Neural cell (in vitro differentiated cells): ENCODE data around the gene PIERCE2. TPM values are rescaled to one million over a fixed set of nuclear protein-coding genes. Genes with fewer than 3 reads are reported as not detected.

Experiments used
- H2AFZ ChIP-seq: fragments of 200-600, 300-800 bp; sonication (generic), shearing (Covaris generic); 2 replicates; pipeline ENCODE4 v1.6.0; 2014; ENCODE audit warnings: low read depth, mild to moderate bottlenecking, antibody characterized with exemption, low read length, moderate library complexity
- H3F3A ChIP-seq: fragments of 200-600 bp; shearing (Covaris generic); 2 replicates; pipeline ENCODE4 v1.6.1; 2016; ENCODE audit warnings: mild to moderate bottlenecking, moderate library complexity, mixed read lengths, antibody characterized with exemption, low read length; ENCODE audit not compliant: insufficient read depth, poor library complexity, severe bottlenecking
- H3K27ac ChIP-seq: fragments of 200-600, 300-800 bp; sonication (generic), shearing (Covaris generic); 2 replicates; pipeline ENCODE4 v1.5.1; 2014; ENCODE audit warnings: mild to moderate bottlenecking, low read length, moderate library complexity
- H3K27me3 ChIP-seq: fragments of 300-800, 200-600 bp; sonication (generic), shearing (Covaris generic); 2 replicates; pipeline ENCODE4 v1.6.0; 2014; ENCODE audit warnings: mild to moderate bottlenecking, low read depth, low read length, moderate library complexity; ENCODE audit not compliant: insufficient read depth
- H3K36me3 ChIP-seq: fragments of 300-800, 200-600 bp; sonication (generic), shearing (Covaris generic); 2 replicates; pipeline ENCODE4 v1.5.1; 2014; ENCODE audit warnings: mild to moderate bottlenecking, antibody characterized with exemption, low read length, moderate library complexity; ENCODE audit not compliant: insufficient read depth
- H3K4me2 ChIP-seq: fragments of 300-800, 200-600 bp; sonication (generic), shearing (Covaris generic); 2 replicates; pipeline ENCODE4 v1.6.0; 2014; ENCODE audit warnings: mild to moderate bottlenecking, low read length
- H3K4me3 ChIP-seq: fragments of 300-800, 200-600 bp; sonication (generic), shearing (Covaris generic); 2 replicates; pipeline ENCODE4 v1.5.1; 2014; ENCODE audit warnings: mild to moderate bottlenecking, low read length, moderate library complexity
- H3K79me2 ChIP-seq: fragments of 200-600 bp; shearing (Covaris generic); replicated peaks from 2 replicates; pipeline ENCODE4 v1.6.0; 2014; ENCODE audit warnings: mild to moderate bottlenecking, low read length, moderate library complexity; ENCODE audit not compliant: insufficient read depth
- H3K9ac ChIP-seq: fragments of 300-800, 200-600 bp; sonication (generic), shearing (Covaris generic); 2 replicates; pipeline ENCODE4 v1.6.1; 2016; ENCODE audit warnings: mild to moderate bottlenecking, low read length, mixed read lengths
- H3K9me2 ChIP-seq: fragments of 200-600 bp; shearing (Covaris generic); 2 replicates; pipeline ENCODE4 v1.6.1; 2016; ENCODE audit warnings: mild to moderate bottlenecking, low read length, mixed read lengths; ENCODE audit not compliant: insufficient read depth
- H3K9me3 ChIP-seq: fragments of 200-600, 300-800 bp; sonication (generic), shearing (Covaris generic); 2 replicates; pipeline ENCODE4 v1.6.1; 2016; ENCODE audit warnings: mild to moderate bottlenecking, mixed run types, low read length, moderate library complexity, mixed read lengths
- H4K20me1 ChIP-seq: fragments of 200-600 bp; shearing (Covaris generic); 2 replicates; pipeline ENCODE4 v1.6.1; 2016; ENCODE audit warnings: mild to moderate bottlenecking, mixed run types; ENCODE audit not compliant: insufficient read depth
- EP300 ChIP-seq: fragments of 450-650 bp; conservative IDR thresholded peaks from 2 replicates; pipeline ENCODE4 v1.6.1; 2014; ENCODE audit warnings: antibody characterized with exemption, mild to moderate bottlenecking, moderate library complexity; ENCODE audit not compliant: poor library complexity, severe bottlenecking
- EZH2 ChIP-seq: fragments of 200-600, 300-800 bp; shearing (Covaris generic), sonication (generic); IDR thresholded peaks from 2 replicates; pipeline ENCODE4 v1.6.1; 2014; ENCODE audit warnings: antibody characterized with exemption, low read length, borderline replicate concordance, mild to moderate bottlenecking; ENCODE audit not compliant: insufficient read depth, poor library complexity, severe bottlenecking
- MXI1 ChIP-seq: fragments of 450-650 bp; conservative IDR thresholded peaks from 2 replicates; pipeline ENCODE4 v1.6.1; 2014; ENCODE audit warnings: antibody characterized with exemption, mild to moderate bottlenecking; ENCODE audit not compliant: poor library complexity, severe bottlenecking
- POLR2AphosphoS5 ChIP-seq: IDR thresholded peaks from 2 replicates; pipeline ENCODE4 v1.6.1; 2012
- RAD21 ChIP-seq: fragments of 450-650 bp; conservative IDR thresholded peaks from 2 replicates; pipeline ENCODE4 v1.6.1; 2014; ENCODE audit warnings: antibody characterized with exemption, mild to moderate bottlenecking, moderate library complexity
- SMC3 ChIP-seq: fragments of 450-650 bp; conservative IDR thresholded peaks from 2 replicates; pipeline ENCODE4 v1.6.1; 2014; ENCODE audit warnings: antibody characterized with exemption, mild to moderate bottlenecking, moderate library complexity; ENCODE audit not compliant: poor library complexity
- TAF1 ChIP-seq: IDR thresholded peaks from 2 replicates; pipeline ENCODE4 v1.6.1; 2012; ENCODE audit warnings: low read depth
- polyA plus RNA-seq: library from polyadenylated mRNA; depleted of rRNA; stranded (reverse); fragments of >200 nt; gene quantifications from 2 replicates; pipeline ENCODE4 v1.2.3, GENCODE V29; 2014
- TF ChIP-seq, protein P1 (sequence below): IDR thresholded peaks from 2 replicates; pipeline ENCODE4 v1.6.1; 2012; ENCODE audit warnings: borderline replicate concordance
- TF ChIP-seq, protein P2 (sequence below): fragments of 450-650 bp; IDR thresholded peaks from 2 replicates; pipeline ENCODE4 v1.5.1; 2014; ENCODE audit warnings: antibody characterized with exemption, mild to moderate bottlenecking, moderate library complexity; ENCODE audit not compliant: poor library complexity, severe bottlenecking

The PIERCE2 gene
- polyA plus RNA-seq, 1 donor from 2014 or later = 10.2 TPM

DNA sequence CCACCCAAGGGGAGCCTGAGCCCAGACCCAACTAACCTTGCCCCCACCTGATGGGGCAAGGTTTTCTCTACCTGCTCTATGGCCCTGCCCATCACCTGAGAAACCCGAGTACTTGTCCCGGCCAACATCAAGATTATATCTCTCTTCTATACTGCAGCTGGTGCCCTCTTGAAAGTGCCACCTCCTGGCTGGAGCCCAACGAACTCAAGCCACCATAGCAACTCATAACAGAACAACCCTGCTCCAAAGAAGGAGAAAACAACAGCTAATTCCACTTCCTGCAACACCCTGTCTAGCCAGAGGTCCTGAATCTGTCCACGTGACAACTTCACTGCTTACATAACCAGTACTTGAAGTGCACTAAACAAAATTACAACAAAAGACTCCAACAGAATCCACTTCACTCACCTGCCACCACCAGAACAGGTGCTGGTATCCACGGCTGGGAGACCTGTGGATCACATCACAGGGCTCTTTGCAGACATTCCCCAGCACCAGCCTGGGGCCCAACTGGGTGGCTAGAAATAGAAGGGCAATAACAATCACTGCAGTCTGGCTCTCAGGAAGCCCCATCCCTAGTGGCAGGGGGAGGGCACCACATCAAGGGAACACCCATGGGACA, 49.2 kb downstream of the PIERCE2 start:
- H3K9me3 ChIP-seq = no peaks in the 10 kb centered on the region
- H3K9ac ChIP-seq = no peak overlapping the region
- no peaks in the 10 kb centered on the region for H3F3A ChIP-seq
- H3K36me3 ChIP-seq = no peaks in the 10 kb centered on the region
- H3K27me3 ChIP-seq = no peaks in the 10 kb centered on the region
- H3K79me2 ChIP-seq = no peaks in the 10 kb centered on the region
- TF ChIP-seq MXI1 (no peak), SMC3 (no peak)
- no peaks in the 10 kb centered on the region for H3K9me2 ChIP-seq
- no peak overlapping the region for H3K4me2 ChIP-seq
- H2AFZ ChIP-seq = no peak overlapping the region
- H3K4me3 ChIP-seq = no peak overlapping the region
- H3K27ac ChIP-seq = no peak overlapping the region
- H4K20me1 ChIP-seq = no peaks in the 10 kb centered on the region

DNA sequence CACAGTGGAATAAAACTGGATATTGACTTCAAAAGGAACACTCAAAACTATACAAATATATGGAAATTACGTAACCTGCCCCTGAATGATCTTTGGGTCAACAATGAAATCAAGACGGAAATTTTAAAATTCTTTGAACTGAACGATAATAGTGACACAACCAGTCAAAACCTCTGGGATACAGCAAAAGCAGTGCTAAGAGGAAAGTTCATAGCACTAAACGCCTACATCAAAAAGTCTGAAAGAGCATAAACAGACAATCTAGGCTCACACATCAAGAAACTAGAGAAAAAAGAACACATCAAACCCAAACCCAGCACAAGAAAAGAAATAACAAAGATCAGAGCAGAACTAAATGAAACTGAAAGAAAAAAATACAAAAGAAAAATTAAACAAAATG, 53.2 kb downstream of the PIERCE2 start:
- no peaks in the 10 kb centered on the region for H3K79me2 ChIP-seq
- H3K9me2 ChIP-seq = no peaks in the 10 kb centered on the region
- no peaks in the 10 kb centered on the region for H3K36me3 ChIP-seq
- no peaks in the 10 kb centered on the region for H3K27me3 ChIP-seq
- no peak overlapping the region for H3K4me3 ChIP-seq
- H3K9ac ChIP-seq = no peak overlapping the region
- peaks cover 4% of the 10 kb centered on the region for H3K9me3 ChIP-seq
- no peaks in the 10 kb centered on the region for H3F3A ChIP-seq
- H4K20me1 ChIP-seq = no peaks in the 10 kb centered on the region
- H2AFZ ChIP-seq = no peak overlapping the region
- no peak overlapping the region for H3K27ac ChIP-seq
- no peak for TF ChIP-seq RAD21
- TF ChIP-seq TAF1 = no peak
- TF ChIP-seq, protein P1, sequence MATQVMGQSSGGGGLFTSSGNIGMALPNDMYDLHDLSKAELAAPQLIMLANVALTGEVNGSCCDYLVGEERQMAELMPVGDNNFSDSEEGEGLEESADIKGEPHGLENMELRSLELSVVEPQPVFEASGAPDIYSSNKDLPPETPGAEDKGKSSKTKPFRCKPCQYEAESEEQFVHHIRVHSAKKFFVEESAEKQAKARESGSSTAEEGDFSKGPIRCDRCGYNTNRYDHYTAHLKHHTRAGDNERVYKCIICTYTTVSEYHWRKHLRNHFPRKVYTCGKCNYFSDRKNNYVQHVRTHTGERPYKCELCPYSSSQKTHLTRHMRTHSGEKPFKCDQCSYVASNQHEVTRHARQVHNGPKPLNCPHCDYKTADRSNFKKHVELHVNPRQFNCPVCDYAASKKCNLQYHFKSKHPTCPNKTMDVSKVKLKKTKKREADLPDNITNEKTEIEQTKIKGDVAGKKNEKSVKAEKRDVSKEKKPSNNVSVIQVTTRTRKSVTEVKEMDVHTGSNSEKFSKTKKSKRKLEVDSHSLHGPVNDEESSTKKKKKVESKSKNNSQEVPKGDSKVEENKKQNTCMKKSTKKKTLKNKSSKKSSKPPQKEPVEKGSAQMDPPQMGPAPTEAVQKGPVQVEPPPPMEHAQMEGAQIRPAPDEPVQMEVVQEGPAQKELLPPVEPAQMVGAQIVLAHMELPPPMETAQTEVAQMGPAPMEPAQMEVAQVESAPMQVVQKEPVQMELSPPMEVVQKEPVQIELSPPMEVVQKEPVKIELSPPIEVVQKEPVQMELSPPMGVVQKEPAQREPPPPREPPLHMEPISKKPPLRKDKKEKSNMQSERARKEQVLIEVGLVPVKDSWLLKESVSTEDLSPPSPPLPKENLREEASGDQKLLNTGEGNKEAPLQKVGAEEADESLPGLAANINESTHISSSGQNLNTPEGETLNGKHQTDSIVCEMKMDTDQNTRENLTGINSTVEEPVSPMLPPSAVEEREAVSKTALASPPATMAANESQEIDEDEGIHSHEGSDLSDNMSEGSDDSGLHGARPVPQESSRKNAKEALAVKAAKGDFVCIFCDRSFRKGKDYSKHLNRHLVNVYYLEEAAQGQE = no peak
- no peak for TF ChIP-seq EZH2
- TF ChIP-seq, protein P2, sequence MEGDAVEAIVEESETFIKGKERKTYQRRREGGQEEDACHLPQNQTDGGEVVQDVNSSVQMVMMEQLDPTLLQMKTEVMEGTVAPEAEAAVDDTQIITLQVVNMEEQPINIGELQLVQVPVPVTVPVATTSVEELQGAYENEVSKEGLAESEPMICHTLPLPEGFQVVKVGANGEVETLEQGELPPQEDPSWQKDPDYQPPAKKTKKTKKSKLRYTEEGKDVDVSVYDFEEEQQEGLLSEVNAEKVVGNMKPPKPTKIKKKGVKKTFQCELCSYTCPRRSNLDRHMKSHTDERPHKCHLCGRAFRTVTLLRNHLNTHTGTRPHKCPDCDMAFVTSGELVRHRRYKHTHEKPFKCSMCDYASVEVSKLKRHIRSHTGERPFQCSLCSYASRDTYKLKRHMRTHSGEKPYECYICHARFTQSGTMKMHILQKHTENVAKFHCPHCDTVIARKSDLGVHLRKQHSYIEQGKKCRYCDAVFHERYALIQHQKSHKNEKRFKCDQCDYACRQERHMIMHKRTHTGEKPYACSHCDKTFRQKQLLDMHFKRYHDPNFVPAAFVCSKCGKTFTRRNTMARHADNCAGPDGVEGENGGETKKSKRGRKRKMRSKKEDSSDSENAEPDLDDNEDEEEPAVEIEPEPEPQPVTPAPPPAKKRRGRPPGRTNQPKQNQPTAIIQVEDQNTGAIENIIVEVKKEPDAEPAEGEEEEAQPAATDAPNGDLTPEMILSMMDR = no peak
- TF ChIP-seq SMC3 = no peak
- no peak for TF ChIP-seq EP300
- TF ChIP-seq POLR2AphosphoS5 = no peak
- H3K4me2 ChIP-seq = no peak overlapping the region

DNA sequence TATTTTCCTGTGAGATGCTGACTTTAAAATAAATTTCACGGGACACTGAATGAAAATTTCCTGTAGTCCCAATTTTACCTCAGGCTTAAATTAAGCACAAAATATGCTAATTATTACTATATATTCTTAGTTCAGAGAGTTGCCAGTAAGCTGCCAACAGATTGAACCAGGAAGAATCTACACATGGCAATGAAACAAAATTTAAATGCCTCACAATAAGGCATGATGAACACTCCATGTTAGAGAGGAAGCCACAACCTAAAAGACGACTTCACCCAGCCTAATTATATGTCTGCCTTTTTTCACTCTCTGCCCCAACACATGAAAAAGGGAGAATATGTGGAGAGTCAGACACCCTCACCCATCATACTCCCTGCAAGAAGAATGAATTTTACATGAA, 60.0 kb downstream of the PIERCE2 start:
- Histone ChIP-seq H3K9ac (no peak overlapping the region), H3K9me2 (no peaks in the 10 kb centered on the region), H3K4me2 (no peak overlapping the region), H3K27ac (no peak overlapping the region), H3K4me3 (no peak overlapping the region), H3F3A (no peaks in the 10 kb centered on the region), H4K20me1 (no peaks in the 10 kb centered on the region), H3K79me2 (no peaks in the 10 kb centered on the region), H3K27me3 (no peaks in the 10 kb centered on the region), H3K36me3 (no peaks in the 10 kb centered on the region), H3K9me3 (peaks cover 2% of the 10 kb centered on the region), H2AFZ (no peak overlapping the region)
- TF ChIP-seq POLR2AphosphoS5 (no peak), SMC3 (no peak), RAD21 (no peak), EZH2 (no peak), MXI1 (no peak), EP300 (no peak), TAF1 (no peak)
- TF ChIP-seq, protein P1 = no peak
- TF ChIP-seq, protein P2 = no peak
